Skeletal muscle satellite cell (primary cell): ENCODE measurements around the gene IFT27.

ENCODE experiments used
- H3K27me3 ChIP-seq: 2 replicates; pipeline ENCODE4 v1.7.0; 2013; ENCODE audit warnings: low read length; ENCODE audit not compliant: control insufficient read depth, insufficient read depth
- H3K36me3 ChIP-seq: 2 replicates; pipeline ENCODE4 v1.7.0; 2013; ENCODE audit warnings: mild to moderate bottlenecking, control low read depth, low read length; ENCODE audit not compliant: insufficient read depth
- H3K4me1 ChIP-seq: 2 replicates; pipeline ENCODE4 v1.7.0; 2013; ENCODE audit warnings: low read length; ENCODE audit not compliant: control insufficient read depth, insufficient read depth
- H3K4me2 ChIP-seq: 2 replicates; pipeline ENCODE4 v1.7.0; 2013; ENCODE audit warnings: mild to moderate bottlenecking, low read length
- H3K4me3 ChIP-seq: 2 replicates; pipeline ENCODE4 v1.7.0; 2013; ENCODE audit warnings: low read length
- H3K9ac ChIP-seq: 2 replicates; pipeline ENCODE4 v1.7.0; 2013; ENCODE audit warnings: mild to moderate bottlenecking, low read depth, low read length, moderate library complexity
- H3K9me3 ChIP-seq: replicated peaks from 2 replicates; pipeline ENCODE4 v1.7.0; 2013; ENCODE audit warnings: mild to moderate bottlenecking, control low read depth, low read length

The IFT27 gene

GRCh38 chr22:36814801-36815200 lies 38.9 kb upstream of the IFT27 start:
- Histone ChIP-seq H3K27me3 (peaks cover 86% of the 10 kb centered on the region), H3K9ac (no peak overlapping the region), H3K4me3 (no peak overlapping the region), H3K4me1 (no peaks in the 10 kb centered on the region), H3K9me3 (no peaks in the 10 kb centered on the region), H3K36me3 (no peaks in the 10 kb centered on the region), H3K4me2 (no peak overlapping the region)

GRCh38 chr22:36811094-36811800 lies 35.3 kb upstream of the IFT27 start:
- Histone ChIP-seq H3K4me2 (no peak overlapping the region), H3K4me1 (no peaks in the 10 kb centered on the region), H3K36me3 (no peaks in the 10 kb centered on the region), H3K4me3 (no peak overlapping the region), H3K27me3 (peaks cover 84% of the 10 kb centered on the region), H3K9ac (no peak overlapping the region), H3K9me3 (no peaks in the 10 kb centered on the region)

- Histone ChIP-seq H3K27me3 (peaks cover 79% of the 10 kb centered on the region), H3K4me3 (no peak overlapping the region), H3K9me3 (no peaks in the 10 kb centered on the region), H3K4me2 (no peak overlapping the region), H3K9ac (no peak overlapping the region), H3K36me3 (no peaks in the 10 kb centered on the region), H3K4me1 (no peaks in the 10 kb centered on the region)
Observed at GRCh38 chr22:36809351-36809750, 33.4 kb upstream of the IFT27 start.

GRCh38 chr22:36808721-36809344 lies 32.9 kb upstream of the IFT27 start:
- Histone ChIP-seq H3K4me2 (no peak overlapping the region), H3K9me3 (no peaks in the 10 kb centered on the region), H3K27me3 (peaks cover 77% of the 10 kb centered on the region), H3K4me1 (no peaks in the 10 kb centered on the region), H3K36me3 (no peaks in the 10 kb centered on the region), H3K9ac (no peak overlapping the region), H3K4me3 (no peak overlapping the region)

- no peaks in the 10 kb centered on the region for H3K4me1 ChIP-seq
- no peak overlapping the region for H3K4me2 ChIP-seq
- H3K9me3 ChIP-seq = no peaks in the 10 kb centered on the region
- no peak overlapping the region for H3K9ac ChIP-seq
- H3K27me3 ChIP-seq = peaks cover 74% of the 10 kb centered on the region
- no peaks in the 10 kb centered on the region for H3K36me3 ChIP-seq
- no peak overlapping the region for H3K4me3 ChIP-seq
Observed at GRCh38 chr22:36807627-36808026, 31.7 kb upstream of the IFT27 start.

- no peaks in the 10 kb centered on the region for H3K4me1 ChIP-seq
- no peak overlapping the region for H3K4me2 ChIP-seq
- no peaks in the 10 kb centered on the region for H3K36me3 ChIP-seq
- no peaks in the 10 kb centered on the region for H3K9me3 ChIP-seq
- H3K9ac ChIP-seq = no peak overlapping the region
- peaks cover 68% of the 10 kb centered on the region for H3K27me3 ChIP-seq
- H3K4me3 ChIP-seq = no peak overlapping the region
Observed at GRCh38 chr22:36806835-36807234, 30.9 kb upstream of the IFT27 start.

- Histone ChIP-seq H3K4me1 (no peaks in the 10 kb centered on the region), H3K27me3 (peaks cover 70% of the 10 kb centered on the region), H3K9me3 (no peaks in the 10 kb centered on the region), H3K36me3 (no peaks in the 10 kb centered on the region), H3K9ac (no peak overlapping the region), H3K4me2 (no peak overlapping the region), H3K4me3 (no peak overlapping the region)
Observed at GRCh38 chr22:36803358-36803757, 27.4 kb upstream of the IFT27 start.

GRCh38 chr22:36798674-36799066 lies 22.8 kb upstream of the IFT27 start:
- Histone ChIP-seq H3K9me3 (no peaks in the 10 kb centered on the region), H3K9ac (no peak overlapping the region), H3K36me3 (no peaks in the 10 kb centered on the region), H3K27me3 (peaks cover 71% of the 10 kb centered on the region), H3K4me3 (no peak overlapping the region), H3K4me2 (no peak overlapping the region), H3K4me1 (no peaks in the 10 kb centered on the region)

- H3K27me3 ChIP-seq = peaks cover 73% of the 10 kb centered on the region
Observed at GRCh38 chr22:36797911-36798673, 22.2 kb upstream of the IFT27 start.

GRCh38 chr22:36797374-36797773 lies 21.5 kb upstream of the IFT27 start:
- no peaks in the 10 kb centered on the region for H3K9me3 ChIP-seq
- no peaks in the 10 kb centered on the region for H3K36me3 ChIP-seq
- H3K4me2 ChIP-seq = no peak overlapping the region
- H3K9ac ChIP-seq = no peak overlapping the region
- peaks cover 69% of the 10 kb centered on the region for H3K27me3 ChIP-seq
- H3K4me3 ChIP-seq = no peak overlapping the region
- no peaks in the 10 kb centered on the region for H3K4me1 ChIP-seq

More at GRCh38 chr22:36797911-36798673, 22.2 kb upstream of the IFT27 start:
- no peaks in the 10 kb centered on the region for H3K9me3 ChIP-seq
- H3K36me3 ChIP-seq = no peaks in the 10 kb centered on the region
- H3K9ac ChIP-seq = no peak overlapping the region
- H3K4me1 ChIP-seq = no peaks in the 10 kb centered on the region
- no peak overlapping the region for H3K4me2 ChIP-seq
- H3K4me3 ChIP-seq = no peak overlapping the region

- Histone ChIP-seq H3K4me1 (no peaks in the 10 kb centered on the region), H3K4me2 (no peak overlapping the region), H3K9ac (no peak overlapping the region), H3K4me3 (no peak overlapping the region), H3K36me3 (no peaks in the 10 kb centered on the region), H3K9me3 (no peaks in the 10 kb centered on the region), H3K27me3 (peaks cover 69% of the 10 kb centered on the region)
Observed at GRCh38 chr22:36796552-36797175, 20.7 kb upstream of the IFT27 start.
